ENCODE data around the gene SLC25A44. TPM values are rescaled to one million over a fixed set of nuclear protein-coding genes. Genes with fewer than 3 reads are reported as not detected.

Gene SLC25A44
- total and polyA plus RNA-seq, 2 of the 8 experiments (the other 6 are each of a cell fraction or from before 2014, with no cell fraction given) = 23.4 to 32.1 TPM

GRCh38 chr1:156230473-156230837, 36.6 kb downstream of the SLC25A44 start:
- POLR2A ChIA-PET (ENCODE audit: partially characterized antibody) = interaction anchor here (1.0 to 12.7 kb wide), 4 partner anchors 12 to 81 kb away, joined by 3 to 82 read pairs (median 8); partner anchors contain the start of genes BGLAP, PAQR6 and PMF1
- 0 out of 4 replicates have a peak, but pooled peaks cover 0 to 8% of the 10 kb centered on the region in 2 experiments for H3K79me2 ChIP-seq (ENCODE audit: control insufficient read depth in 1 of 2, insufficient read depth in 2 of 2, low read length in 2 of 2)
- no peaks in the 10 kb centered on the region for H3K4me1 ChIP-seq (replicated peaks in 1 of 4; ENCODE audit: control insufficient read depth in 3 of 4, insufficient read depth in 4 of 4, low read length in 3 of 4)
- H3K36me3 ChIP-seq (ENCODE audit: control insufficient read depth in 2 of 4, insufficient read depth in 4 of 4, low read length in 3 of 4) = peaks cover 4 to 22% (median 10%) of the 10 kb centered on the region in 4 experiments; a peak in 6 of 8 replicates
- H4K91ac ChIP-seq (replicated peaks; ENCODE audit: insufficient read length, low read length) = no peak overlapping the region
- H3K27me3 ChIP-seq (replicated peaks in 1 of 4; ENCODE audit: control insufficient read depth in 3 of 4, extremely low read depth in 1 of 4, insufficient read depth in 3 of 4, low read length in 3 of 4) = no peaks in the 10 kb centered on the region
- H3K56ac ChIP-seq (replicated peaks; ENCODE audit: insufficient read length, low read depth, low read length) = no peak overlapping the region
- no peak overlapping the region for H2AK5ac ChIP-seq (ENCODE audit: low read depth, low read length)
- no peak overlapping the region for H2AFZ ChIP-seq (ENCODE audit: low read length)
- H2BK15ac ChIP-seq (ENCODE audit: low read length) = no peak overlapping the region
- FAIRE-seq (no peak), DNase-seq (ENCODE audit: low read depth in 1 of 2, low spot score in 2 of 2) (no peak)
- peaks cover 0 to 5% of the 10 kb centered on the region in 2 experiments for H4K20me1 ChIP-seq (replicated peaks in 1 of 2; ENCODE audit: control insufficient read depth in 1 of 2, insufficient read depth in 2 of 2, low read length in 2 of 2)
- no peak overlapping the region for H4K5ac ChIP-seq (ENCODE audit: insufficient read length, low read depth, low read length)
- no peaks in the 10 kb centered on the region for H3K23me2 ChIP-seq (ENCODE audit: low read depth, low read length)
- H3K23ac ChIP-seq (ENCODE audit: insufficient read length) = no peak overlapping the region
- no peak overlapping the region for H2BK5ac ChIP-seq (ENCODE audit: low read depth, low read length)
- H3K14ac ChIP-seq (ENCODE audit: insufficient read length) = no peak overlapping the region
- TF ChIP-seq RFX5 (IDR thresholded peaks at IDR 0.05; ENCODE audit: borderline replicate concordance, low read depth, low read length) (no peak), CTBP2 (IDR thresholded peaks at IDR 0.05; ENCODE audit: borderline replicate concordance, insufficient read depth, insufficient read length, low read length) (no peak), KDM5A (IDR thresholded peaks at IDR 0.05; ENCODE audit: low read length) (no peak), BACH1 (IDR thresholded peaks at IDR 0.05; ENCODE audit: low read length) (no peak), PHF8 (conservative IDR thresholded peaks at IDR 0.05; ENCODE audit: low read depth, low read length) (no peak), CEBPB (IDR thresholded peaks at IDR 0.05; ENCODE audit: low read depth, low read length) (no peak), TAF1 (IDR thresholded peaks at IDR 0.05; ENCODE audit: low read depth, low read length) (no peak), E2F6 (IDR thresholded peaks at IDR 0.05) (no peak), SIN3A (conservative IDR thresholded peaks at IDR 0.05 in 1 of 2, IDR thresholded peaks at IDR 0.05 in 1 of 2; ENCODE audit: low read depth in 1 of 2, low read length in 2 of 2) (no peak)
- CTCF ChIA-PET (ENCODE audit: partially characterized antibody) = interaction anchor here (0.7 to 47.2 kb wide), 5 partner anchors 9 to 134 kb away, joined by 3 to 1265 read pairs (median 3); partner anchors contain the start of gene SEMA4A
- no peak overlapping the region for H3K18ac ChIP-seq (ENCODE audit: extremely low read depth, low read length)
- H3K4me3 ChIP-seq (ENCODE audit: extremely low read depth in 1 of 4, insufficient read depth in 2 of 4, low read depth in 3 of 4, low read length in 4 of 4) = no peak overlapping the region
- 82% methylated on average over 1 of the region's 1 CpG; no CpG with 5 or more reads in 1 of the 2 experiments for WGBS, 2 experiments (ENCODE audit: extremely low coverage in 1 of 2, insufficient coverage in 1 of 2, insufficient read length in 1 of 2, insufficient replicate concordance in 2 of 2, low coverage in 1 of 2, low lambda C conversion rate in 2 of 2, missing lambda C conversion rate in 1 of 2)
- no peak overlapping the region for H3K4me2 ChIP-seq (ENCODE audit: insufficient read depth in 1 of 2, low read depth in 2 of 2, low read length in 2 of 2)
- no peaks in the 10 kb centered on the region for H3K9me3 ChIP-seq (ENCODE audit: insufficient read depth in 2 of 2, low read depth in 1 of 2, low read length in 1 of 2)
- no peak overlapping the region for H2BK20ac ChIP-seq (ENCODE audit: low read length)
- no peak overlapping the region for H3K4ac ChIP-seq (replicated peaks; ENCODE audit: insufficient read length, low read depth, low read length)
- H3K9ac ChIP-seq (replicated peaks in 1 of 4; ENCODE audit: extremely low read depth in 1 of 4, low read depth in 3 of 4, low read length in 3 of 4) = no peak overlapping the region
- no peak overlapping the region for H2BK12ac ChIP-seq (ENCODE audit: low read depth, low read length)
- no peak overlapping the region for H2BK120ac ChIP-seq (replicated peaks; ENCODE audit: low read depth, low read length)
- H4K8ac ChIP-seq (ENCODE audit: extremely low read depth, insufficient read depth, low read length) = no peak overlapping the region
- no peak overlapping the region for H3K27ac ChIP-seq (ENCODE audit: low read depth, low read length)
- peaks cover 3% of the 10 kb centered on the region for H3K79me1 ChIP-seq (ENCODE audit: low read depth, low read length)
